A549 (cell line): Measurements from ENCODE around the gene KAT6B.

Experiments
- BCL3 ChIP-seq: fragments of >200 bp; sonication (Bioruptor Twin); formaldehyde crosslinking; IDR thresholded peaks from 3 replicates; pipeline ENCODE4 v1.6.1; 2016
- CTCF ChIP-seq: fragments of >200 bp; sonication (Bioruptor Twin); formaldehyde crosslinking; IDR thresholded peaks from 3 replicates; pipeline ENCODE4 v1.5.1; 2016
- ELK1 ChIP-seq: fragments of 150-350 bp; IDR thresholded peaks from 2 replicates; pipeline ENCODE4 v1.6.1; 2014; ENCODE audit warnings: low read depth, mild to moderate bottlenecking, low read length
- FOXS1 ChIP-seq: fragments of 250-450 bp; sonication (Bioruptor Pico); IDR thresholded peaks from 2 replicates; pipeline ENCODE4 v1.5.0; 2020; ENCODE audit warnings: mild to moderate bottlenecking, moderate library complexity
- HMGXB4 ChIP-seq: fragments of 250-450 bp; sonication (Bioruptor Pico); IDR thresholded peaks from 2 replicates; pipeline ENCODE4 v1.5.0; 2021; ENCODE audit warnings: mild to moderate bottlenecking, moderate library complexity, borderline replicate concordance
- MAFK ChIP-seq: fragments of 450-650 bp; IDR thresholded peaks from 2 replicates; pipeline ENCODE4 v1.6.1; 2014; ENCODE audit not compliant: partially characterized antibody
- NPAS2 ChIP-seq: fragments of 250-450 bp; sonication (Bioruptor Pico); IDR thresholded peaks from 2 replicates; pipeline ENCODE4 v1.8.0; 2022; ENCODE audit warnings: mild to moderate bottlenecking, moderate library complexity, borderline replicate concordance
- POLR2A ChIP-seq: IDR thresholded peaks from 2 replicates; pipeline ENCODE4 v1.6.1; 2012; ENCODE audit warnings: mild to moderate bottlenecking, low read length
- RCOR1 ChIP-seq: fragments of 150-350 bp; IDR thresholded peaks from 2 replicates; pipeline ENCODE4 v1.6.1; 2014; ENCODE audit warnings: antibody characterized with exemption, low read length, low read depth
- RNF2 ChIP-seq: fragments of 200-600 bp; sonication (generic); IDR thresholded peaks from 2 replicates; pipeline ENCODE4 v1.6.1; 2016; ENCODE audit warnings: low read depth, mild to moderate bottlenecking, antibody characterized with exemption, moderate library complexity, borderline replicate concordance
- SMC3 ChIP-seq: fragments of >200 bp; sonication (Bioruptor Twin); formaldehyde crosslinking; IDR thresholded peaks from 3 replicates; pipeline ENCODE4 v1.6.1; 2018; ENCODE audit warnings: inconsistent platforms
- TF ChIP-seq, protein P1 (sequence below): fragments of 450-650 bp; IDR thresholded peaks from 2 replicates; pipeline ENCODE4 v1.6.1; 2014; ENCODE audit warnings: antibody characterized with exemption

- TF ChIP-seq CTCF: no peak
- no peak for TF ChIP-seq FOXS1 (CRISPR knock-in tag)
- no peak for TF ChIP-seq ELK1
- TF ChIP-seq NPAS2 (CRISPR knock-in tag): no peak
- no peak for TF ChIP-seq SMC3
- peak; percentile 48 for TF ChIP-seq MAFK
- no peak for TF ChIP-seq HMGXB4 (CRISPR knock-in tag)
- TF ChIP-seq RCOR1: no peak
- no peak for TF ChIP-seq POLR2A
- TF ChIP-seq RNF2: no peak
- TF ChIP-seq BCL3: no peak
- TF ChIP-seq, protein P1, sequence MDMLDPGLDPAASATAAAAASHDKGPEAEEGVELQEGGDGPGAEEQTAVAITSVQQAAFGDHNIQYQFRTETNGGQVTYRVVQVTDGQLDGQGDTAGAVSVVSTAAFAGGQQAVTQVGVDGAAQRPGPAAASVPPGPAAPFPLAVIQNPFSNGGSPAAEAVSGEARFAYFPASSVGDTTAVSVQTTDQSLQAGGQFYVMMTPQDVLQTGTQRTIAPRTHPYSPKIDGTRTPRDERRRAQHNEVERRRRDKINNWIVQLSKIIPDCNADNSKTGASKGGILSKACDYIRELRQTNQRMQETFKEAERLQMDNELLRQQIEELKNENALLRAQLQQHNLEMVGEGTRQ: no peak
Measured at GRCh38 chr10:74983383-74983782, 157.0 kb downstream of the KAT6B start.
